ENCODE measurements around the gene CDR2.

CDR2 gene

GRCh38 chr16:22323173-22323958 lies 51.1 kb downstream of the CDR2 start:
- no peak for FAIRE-seq

DNA sequence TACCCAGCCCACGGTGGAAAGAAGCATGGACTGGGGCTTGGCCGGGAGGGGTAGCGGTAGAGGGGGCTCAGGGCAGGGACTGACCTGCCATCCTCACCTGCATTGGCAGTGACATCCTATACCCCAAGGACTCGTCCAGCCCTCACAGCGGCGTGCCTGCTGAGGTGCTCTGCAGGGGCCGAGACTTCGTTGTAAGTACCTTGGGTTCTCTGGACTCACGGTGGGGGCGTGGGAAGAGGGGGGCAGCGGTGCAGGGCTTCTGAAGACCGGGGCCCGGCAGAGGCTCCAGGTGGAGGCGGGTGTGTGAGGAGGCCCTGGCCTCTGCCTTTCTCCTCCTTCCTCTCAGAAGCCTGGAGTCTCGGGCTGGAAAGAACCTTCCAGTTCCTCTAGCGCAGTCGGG lies 51.7 kb downstream of the CDR2 start:
- no peak for FAIRE-seq

DNA sequence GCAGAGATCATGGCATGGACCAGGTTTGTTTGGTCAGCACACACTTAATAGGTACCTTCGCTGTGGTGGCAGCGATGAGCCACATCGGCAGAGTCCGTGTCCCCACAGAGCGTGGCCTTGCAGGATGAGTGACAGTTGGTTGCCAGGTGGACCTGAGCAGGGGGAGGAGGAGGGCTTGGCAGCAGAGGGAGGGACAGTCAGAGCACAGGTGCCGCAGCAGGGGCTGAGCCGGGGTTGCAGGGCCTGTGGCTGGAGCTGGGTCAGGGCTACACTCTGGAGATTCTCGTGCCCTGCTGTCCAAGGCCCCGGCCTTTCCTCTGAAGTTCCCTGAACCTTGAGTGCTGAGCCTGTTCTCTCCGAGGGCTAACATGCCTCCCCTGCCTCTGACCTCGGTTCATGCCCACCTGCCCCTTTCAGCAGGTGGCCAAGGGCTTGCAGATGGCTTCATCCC lies 52.4 kb downstream of the CDR2 start:
- FAIRE-seq: no peak

DNA sequence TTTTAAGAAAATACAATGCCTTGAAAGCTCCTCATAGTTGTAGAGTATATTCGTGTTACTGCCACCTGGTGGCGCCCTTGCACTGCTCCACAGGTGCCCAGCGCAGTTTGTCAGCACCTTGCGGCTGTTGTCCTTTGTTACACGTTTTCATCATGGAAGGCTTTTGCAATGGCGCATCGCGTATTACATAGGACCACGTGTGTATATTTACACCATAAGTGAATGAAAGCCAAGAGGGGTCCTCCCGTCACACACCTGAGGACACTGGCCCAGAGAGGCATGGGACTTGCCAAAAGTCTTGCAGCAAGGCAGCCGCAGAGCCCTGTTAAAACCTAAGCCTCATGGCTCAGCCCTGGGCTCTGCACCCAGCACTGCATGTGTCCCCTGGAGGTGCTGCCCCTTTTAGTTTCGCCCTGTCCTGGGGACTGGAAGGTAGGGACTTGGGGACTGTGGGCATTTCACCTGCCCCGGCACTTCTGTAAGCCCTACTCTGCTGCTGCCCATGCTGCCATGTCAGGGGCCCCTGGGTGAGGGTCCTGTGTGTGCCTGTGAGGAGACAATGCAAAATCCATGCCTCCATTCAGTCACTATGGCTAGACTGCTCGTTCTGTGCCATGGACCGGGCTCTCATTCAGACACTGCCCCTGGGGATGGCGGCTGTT lies 52.9 kb downstream of the CDR2 start:
- FAIRE-seq: peak; percentile 74

- FAIRE-seq: no peak
Measured at GRCh38 chr16:22320572-22321339, 53.7 kb downstream of the CDR2 start.

GRCh38 chr16:22318690-22319358 lies 55.6 kb downstream of the CDR2 start:
- FAIRE-seq: no peak

DNA sequence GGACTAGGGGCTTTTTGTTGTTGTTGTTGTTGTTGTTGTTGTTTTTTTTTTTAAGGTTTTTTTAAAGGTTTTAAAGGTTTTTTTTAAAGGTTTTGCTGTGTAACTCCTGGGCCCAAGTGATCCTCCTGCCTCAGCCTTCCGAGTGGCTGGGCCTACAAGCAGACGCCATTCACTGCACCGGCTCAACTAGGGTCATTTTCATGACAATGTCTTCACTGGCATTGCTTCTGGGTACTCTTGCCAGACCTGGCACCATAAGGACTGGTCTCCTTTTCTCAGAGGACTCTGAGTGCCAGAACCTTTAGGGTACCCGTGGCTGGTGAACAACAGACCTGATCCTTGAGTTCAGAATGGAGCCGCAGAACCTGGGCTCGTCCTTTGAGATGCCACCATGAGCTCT lies 56.8 kb downstream of the CDR2 start:
- FAIRE-seq: no peak

DNA sequence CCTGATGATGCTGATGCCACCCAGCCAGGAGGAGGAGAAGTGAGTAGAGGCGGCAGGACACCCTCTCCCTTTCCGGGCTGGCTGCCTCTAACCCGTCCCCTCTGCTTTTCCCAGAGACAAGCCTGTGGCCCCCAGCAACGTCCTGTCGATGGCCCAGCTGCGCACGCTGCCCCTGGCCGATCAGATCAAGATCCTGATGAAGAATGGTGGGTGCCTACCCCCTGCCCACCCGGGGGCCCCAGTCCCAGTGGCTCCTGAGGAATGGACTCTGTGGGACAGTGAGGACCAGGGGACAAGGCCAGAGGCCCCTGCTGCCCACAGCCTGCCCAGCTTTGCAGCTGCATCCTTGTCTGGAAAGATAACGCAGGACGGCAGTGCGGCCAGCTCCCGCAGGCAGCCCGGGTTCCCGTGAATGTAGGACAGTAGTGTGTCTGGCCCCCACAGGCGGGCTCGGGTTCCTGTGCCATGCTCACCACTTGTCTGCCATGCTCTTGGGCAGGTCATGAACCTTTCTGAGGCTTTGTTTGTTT lies 57.4 kb downstream of the CDR2 start:
- no peak for FAIRE-seq

DNA sequence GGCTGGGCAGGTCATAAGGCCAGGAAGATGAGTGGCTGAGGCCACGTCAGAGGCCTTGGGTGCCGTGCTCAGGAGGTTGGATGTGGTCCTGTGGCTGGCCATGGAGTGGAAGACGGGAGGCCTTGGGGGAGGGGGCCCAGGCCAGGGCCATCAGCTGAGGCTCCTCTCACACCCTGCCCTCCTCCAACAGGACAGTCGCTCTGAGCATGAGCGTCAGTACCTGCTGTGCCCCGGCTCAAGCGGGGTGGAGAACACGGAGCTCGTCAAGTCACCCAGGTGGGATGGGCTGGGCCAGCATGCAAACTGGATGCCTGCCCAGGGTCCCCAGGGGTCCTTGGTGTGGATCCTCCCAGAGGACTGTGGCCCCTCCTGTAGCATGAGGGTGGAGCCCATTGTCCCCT lies 58.0 kb downstream of the CDR2 start:
- FAIRE-seq: no peak

GRCh38 chr16:22315979-22316378 lies 58.4 kb downstream of the CDR2 start:
- no peak for FAIRE-seq

- FAIRE-seq: no peak
Measured at GRCh38 chr16:22314661-22315626, 59.5 kb downstream of the CDR2 start.

DNA sequence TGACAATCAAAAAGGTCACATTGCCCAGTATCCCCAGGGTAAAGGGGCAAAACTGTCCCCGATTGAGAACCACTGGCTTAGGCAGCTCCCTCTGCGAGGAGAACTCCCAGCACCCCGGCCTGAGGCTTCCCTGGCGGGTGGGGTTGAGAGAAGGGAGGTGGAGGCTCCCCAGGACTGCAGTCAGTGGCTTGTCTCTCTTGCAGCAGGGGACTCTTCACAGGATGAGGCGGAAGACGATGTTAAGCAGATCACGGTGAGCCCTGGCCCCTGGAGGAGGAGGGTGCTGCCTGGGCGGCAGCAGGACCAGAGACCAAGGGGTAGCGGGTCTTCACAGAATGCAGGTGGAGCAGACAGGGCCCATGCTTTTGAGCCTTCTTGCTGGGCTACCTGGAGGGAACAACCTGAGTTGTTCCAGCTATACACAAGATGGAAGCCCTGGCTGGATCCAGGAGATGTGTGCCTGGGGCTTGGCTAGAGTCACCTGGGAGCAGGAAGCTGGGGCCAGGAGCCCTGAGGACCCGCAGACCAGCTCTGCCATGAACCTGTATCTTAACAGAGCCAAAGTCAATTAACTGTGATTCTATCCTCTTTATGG lies 60.4 kb downstream of the CDR2 start:
- FAIRE-seq: no peak

DNA sequence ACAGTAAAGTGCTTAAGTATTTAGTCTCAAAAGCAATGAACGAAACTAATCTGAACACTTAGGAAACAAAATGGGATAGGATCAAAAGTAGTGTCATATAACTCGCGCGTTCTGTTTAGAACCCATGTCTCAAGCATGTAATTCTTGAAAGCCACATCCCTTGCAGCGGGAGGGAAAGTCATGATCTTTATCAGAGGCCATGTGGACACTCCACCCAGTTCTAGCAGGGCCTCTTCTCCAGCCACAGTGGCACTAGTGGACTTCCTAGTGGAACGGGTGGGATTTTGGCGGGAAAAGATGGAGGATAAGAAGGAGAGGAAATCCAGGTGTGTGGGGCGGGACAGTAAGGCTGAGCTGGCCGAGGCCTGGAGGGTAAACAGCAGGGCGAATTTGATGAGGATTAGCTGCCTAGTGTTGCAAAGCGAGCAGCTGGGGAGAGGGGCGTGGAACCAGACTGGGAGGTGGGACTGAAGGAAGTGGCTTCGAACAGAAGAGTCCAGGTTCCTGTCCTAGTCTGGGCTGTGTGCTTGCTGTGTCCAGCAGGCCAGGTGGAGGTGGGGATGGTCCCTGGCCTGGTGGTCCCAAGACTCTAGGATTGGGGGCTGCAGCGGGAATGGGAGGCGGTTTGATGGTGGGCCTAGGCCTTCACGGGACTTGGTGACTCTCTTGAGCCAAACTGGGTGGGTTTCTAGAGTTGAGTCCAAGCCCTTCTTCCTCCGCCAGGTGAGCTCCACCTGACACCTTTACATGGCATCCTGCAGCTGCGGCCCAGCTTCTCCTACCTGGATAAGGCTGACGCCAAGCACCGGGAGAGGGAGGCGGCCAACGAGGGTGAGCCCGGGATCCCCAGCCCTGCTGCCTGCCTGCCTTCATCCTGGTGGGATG lies 61.3 kb downstream of the CDR2 start:
- no peak for FAIRE-seq

DNA sequence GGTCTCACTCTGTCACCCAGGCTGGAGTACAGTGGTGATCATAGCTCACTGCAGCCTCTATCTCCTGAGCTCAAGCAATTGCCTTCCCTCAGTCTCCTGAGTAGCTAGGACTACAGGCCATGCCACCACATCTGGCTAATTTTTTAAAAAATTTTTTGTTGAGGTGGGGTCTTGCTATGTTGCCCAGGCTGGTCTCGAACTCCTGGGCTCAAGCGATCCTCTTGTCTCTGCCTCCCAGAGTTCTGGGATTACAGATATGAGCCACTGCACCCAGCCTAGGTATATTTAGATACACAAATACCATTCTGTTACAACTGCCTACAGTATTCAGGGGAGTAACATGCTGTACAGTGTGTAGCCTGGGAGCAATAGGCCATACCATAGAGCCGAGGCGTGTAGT lies 62.9 kb downstream of the CDR2 start:
- FAIRE-seq: no peak

GRCh38 chr16:22308824-22309520 lies 65.4 kb downstream of the CDR2 start:
- FAIRE-seq: no peak

DNA sequence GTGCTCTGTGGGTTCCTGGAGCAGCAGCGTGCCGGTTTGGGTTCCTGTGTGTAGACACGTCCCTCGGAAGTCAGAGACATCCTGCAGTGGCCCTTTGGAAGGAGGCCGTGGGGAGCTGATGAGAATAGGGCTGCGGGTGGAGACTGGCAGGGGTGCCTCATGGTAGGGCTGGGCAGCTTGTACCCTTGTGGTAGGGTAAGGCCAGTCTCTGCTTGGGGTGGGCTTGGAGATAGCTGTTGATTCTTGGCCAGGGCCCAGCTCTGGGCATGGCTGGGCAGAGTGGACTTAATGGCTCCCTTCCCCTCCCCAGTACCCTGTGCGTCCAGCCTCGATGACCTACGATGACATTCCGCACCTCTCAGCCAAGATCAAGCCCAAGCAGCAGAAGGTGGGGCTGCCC lies 66.6 kb downstream of the CDR2 start:
- FAIRE-seq: no peak

DNA sequence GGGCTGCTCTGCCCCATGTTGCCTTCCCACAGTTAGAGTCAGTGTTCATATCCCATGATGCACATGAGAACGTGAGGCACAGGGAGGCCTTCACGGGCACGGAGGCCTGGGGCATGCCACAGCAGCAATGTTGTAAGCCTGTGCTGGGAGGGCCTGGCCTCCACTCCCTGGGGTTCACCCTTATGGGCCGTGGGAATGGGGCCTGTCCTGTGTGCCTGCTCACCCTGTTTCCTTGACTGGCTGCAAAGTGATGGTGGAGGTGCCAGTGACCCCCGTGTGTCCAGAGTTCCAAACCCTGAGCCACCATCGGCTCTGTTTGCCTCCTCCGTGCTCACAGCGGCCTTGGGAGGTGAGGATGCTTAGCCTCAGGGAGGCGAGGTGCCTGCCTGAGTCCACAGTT lies 67.6 kb downstream of the CDR2 start:
- FAIRE-seq: no peak

- FAIRE-seq: no peak
Measured at GRCh38 chr16:22304411-22304810, 70.0 kb downstream of the CDR2 start.

GRCh38 chr16:22302776-22303363 lies 71.5 kb downstream of the CDR2 start:
- no peak for FAIRE-seq

All from TTC549 (cell line).